Fibroblast of pulmonary artery (primary cell): ENCODE measurements around the gene STKLD1.

Source experiments
- DNase-seq: peaks from one replicate; pipeline ENCODE4 v3.0.0-alpha.2; 2010; ENCODE audit warnings: low read depth
- H3K4me3 ChIP-seq: replicated peaks from 2 replicates; pipeline ENCODE4 v1.5.1; 2011; ENCODE audit warnings: low read depth, mild to moderate bottlenecking, control low read depth, low read length, moderate library complexity
- TF ChIP-seq, protein P1 (sequence below): IDR thresholded peaks from 2 replicates; pipeline ENCODE4 v1.5.1; 2011; ENCODE audit warnings: mild to moderate bottlenecking, control low read depth, low read length, inconsistent platforms; ENCODE audit errors: missing control alignments

STKLD1 gene

DNA sequence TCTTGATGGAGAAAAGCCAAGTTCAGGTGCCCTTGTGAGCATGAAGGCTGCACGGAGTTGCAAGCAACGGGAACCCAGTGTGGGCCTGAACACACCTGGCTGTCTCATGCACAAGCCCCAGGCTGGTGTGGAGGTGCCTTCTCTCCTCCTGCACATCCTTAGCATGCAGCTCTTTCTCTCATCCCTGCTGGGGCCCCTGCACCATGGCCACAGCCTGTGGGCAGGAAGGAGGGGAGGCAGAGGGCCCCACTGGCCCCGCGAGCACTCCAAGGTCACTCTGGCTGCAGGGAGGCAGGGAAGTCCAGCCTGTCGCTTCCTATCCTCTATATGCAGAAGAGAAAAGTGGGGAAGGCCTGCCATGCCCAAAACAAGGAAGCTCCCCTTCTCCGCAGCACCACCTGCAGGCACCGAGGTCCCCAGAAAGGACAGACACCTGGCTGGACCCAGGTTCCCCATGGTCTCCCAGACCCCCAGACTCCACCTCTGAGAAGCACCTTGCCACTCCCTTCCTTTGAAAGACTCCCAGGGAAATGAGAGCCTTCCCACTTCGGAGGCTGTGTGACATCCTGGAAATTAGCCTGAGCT, 18.6 kb downstream of the STKLD1 start:
- TF ChIP-seq, protein P1, sequence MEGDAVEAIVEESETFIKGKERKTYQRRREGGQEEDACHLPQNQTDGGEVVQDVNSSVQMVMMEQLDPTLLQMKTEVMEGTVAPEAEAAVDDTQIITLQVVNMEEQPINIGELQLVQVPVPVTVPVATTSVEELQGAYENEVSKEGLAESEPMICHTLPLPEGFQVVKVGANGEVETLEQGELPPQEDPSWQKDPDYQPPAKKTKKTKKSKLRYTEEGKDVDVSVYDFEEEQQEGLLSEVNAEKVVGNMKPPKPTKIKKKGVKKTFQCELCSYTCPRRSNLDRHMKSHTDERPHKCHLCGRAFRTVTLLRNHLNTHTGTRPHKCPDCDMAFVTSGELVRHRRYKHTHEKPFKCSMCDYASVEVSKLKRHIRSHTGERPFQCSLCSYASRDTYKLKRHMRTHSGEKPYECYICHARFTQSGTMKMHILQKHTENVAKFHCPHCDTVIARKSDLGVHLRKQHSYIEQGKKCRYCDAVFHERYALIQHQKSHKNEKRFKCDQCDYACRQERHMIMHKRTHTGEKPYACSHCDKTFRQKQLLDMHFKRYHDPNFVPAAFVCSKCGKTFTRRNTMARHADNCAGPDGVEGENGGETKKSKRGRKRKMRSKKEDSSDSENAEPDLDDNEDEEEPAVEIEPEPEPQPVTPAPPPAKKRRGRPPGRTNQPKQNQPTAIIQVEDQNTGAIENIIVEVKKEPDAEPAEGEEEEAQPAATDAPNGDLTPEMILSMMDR = no peak
- H3K4me3 ChIP-seq = no peak overlapping the region
- no peak for DNase-seq

DNA sequence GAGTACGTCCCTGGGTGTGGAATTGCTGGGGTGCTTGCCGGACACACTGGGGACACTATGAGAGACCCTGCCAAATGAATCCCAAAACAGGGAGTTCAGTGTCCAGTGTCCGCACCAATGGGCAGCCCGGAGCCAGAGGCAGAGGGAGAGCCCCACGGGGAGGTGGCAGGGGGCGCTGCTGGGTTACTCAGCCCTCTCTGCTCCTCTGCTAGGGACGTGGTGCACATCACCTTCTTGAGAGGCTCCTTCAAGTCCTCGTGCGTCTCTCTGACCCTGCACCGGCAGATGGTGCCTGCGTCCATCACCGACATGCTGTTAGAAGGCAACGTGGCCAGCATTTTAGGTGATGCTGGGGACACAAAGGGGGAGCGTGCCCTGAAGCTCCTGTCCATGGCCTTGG, 20.8 kb downstream of the STKLD1 start:
- no peak overlapping the region for H3K4me3 ChIP-seq
- DNase-seq = peak; percentile 21
- TF ChIP-seq, protein P1 = peak; percentile 37

DNA sequence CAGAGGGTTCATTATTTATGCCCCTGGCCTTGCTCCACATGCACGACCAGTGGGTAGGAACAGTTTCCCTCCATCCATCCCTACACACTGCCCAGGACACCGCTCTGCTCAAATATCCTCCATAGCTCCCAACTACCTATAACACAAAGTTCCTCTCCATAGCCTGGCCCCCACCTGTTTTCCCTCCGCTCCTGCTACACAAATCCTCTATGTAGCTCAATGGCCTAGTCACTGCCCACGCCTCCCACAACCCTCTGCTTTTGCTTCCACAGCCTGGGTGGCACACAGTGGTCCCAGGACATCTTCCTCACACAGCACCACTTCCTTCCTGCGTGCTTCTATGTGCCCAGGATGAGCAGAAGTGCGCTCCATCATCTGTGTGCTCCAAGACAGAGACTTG, 21.2 kb downstream of the STKLD1 start:
- DNase-seq = no peak
- TF ChIP-seq, protein P1 = no peak
- H3K4me3 ChIP-seq = no peak overlapping the region

DNA sequence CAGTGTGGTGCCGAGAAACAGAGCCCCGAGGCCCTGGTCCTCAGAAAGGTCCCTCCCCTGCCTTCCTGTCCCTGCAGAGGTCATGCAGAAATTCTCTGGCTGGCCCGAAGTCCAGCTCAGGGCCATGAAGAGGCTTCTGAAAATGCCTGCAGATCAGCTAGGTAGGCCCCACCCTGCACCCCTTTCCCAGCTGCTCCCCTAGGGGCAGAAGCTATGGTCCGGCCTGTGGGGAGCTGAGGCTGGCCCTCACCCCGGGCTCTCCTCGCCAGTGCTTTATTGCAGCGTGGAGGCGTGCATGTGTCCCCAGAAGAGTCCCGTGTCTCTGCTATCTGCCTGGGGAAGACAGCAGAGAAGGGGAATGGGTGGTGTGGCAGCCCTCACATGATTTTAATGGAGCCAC, 21.7 kb downstream of the STKLD1 start:
- no peak overlapping the region for H3K4me3 ChIP-seq
- no peak for DNase-seq
- TF ChIP-seq, protein P1 = no peak

DNA sequence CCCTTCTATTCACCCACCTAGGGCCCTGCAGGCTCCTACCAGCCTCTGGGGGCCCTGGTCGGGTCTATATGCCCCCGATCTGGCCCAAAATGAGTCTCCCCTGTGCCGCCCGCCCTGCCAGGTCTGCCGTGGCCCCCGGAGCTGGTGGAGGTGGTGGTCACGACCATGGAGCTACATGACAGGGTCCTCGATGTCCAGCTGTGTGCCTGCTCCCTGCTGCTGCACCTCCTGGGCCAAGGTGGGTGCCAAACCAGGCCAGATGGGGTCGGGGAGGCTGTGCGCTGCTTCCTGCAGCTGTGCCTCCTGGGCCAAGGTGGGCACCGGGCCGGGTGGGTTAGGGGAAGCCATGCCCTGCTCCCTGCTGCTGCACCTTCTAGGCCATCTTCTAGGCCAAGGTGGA, 24.1 kb downstream of the STKLD1 start:
- DNase-seq = no peak
- TF ChIP-seq, protein P1 = no peak
- no peak overlapping the region for H3K4me3 ChIP-seq

DNA sequence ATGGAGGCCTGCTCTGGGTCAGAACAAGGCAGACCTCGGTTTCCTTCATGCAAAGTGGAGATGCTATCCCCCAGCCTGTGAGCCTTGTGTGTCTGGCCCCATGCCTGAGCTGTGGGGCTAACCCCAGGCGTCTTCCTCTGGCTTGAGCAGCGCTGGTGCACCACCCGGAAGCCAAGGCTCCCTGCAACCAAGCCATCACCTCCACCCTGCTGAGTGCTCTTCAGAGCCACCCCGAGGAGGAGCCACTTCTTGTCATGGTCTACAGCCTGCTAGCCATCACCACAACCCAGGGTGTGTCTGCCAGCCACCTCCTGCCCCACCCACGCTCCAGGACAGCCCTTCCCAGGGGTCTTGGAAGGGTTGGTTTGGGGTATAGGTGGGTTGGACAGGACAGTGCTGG, 25.4 kb downstream of the STKLD1 start:
- DNase-seq = no peak
- H3K4me3 ChIP-seq = no peak overlapping the region
- TF ChIP-seq, protein P1 = no peak

DNA sequence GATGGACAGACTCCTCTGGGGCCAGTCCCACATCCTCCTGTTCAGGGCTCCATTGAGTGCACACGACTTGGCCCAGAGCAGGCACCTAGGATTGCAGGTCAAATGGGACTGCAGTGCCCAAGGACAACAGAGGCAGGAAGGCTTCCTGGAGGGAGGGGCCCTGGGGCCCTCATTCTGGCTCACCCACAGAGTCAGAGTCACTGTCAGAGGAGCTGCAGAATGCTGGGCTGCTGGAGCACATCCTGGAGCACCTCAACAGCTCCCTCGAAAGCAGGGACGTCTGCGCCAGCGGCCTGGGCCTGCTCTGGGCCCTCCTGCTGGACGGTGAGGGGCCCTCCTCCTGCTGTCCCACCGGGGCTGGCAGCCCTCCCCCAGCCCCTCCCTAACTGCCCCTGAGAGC, 26.5 kb downstream of the STKLD1 start:
- no peak for DNase-seq
- no peak overlapping the region for H3K4me3 ChIP-seq
- TF ChIP-seq, protein P1 = no peak
